ENCODE results near the gene SORBS2.

DNA sequence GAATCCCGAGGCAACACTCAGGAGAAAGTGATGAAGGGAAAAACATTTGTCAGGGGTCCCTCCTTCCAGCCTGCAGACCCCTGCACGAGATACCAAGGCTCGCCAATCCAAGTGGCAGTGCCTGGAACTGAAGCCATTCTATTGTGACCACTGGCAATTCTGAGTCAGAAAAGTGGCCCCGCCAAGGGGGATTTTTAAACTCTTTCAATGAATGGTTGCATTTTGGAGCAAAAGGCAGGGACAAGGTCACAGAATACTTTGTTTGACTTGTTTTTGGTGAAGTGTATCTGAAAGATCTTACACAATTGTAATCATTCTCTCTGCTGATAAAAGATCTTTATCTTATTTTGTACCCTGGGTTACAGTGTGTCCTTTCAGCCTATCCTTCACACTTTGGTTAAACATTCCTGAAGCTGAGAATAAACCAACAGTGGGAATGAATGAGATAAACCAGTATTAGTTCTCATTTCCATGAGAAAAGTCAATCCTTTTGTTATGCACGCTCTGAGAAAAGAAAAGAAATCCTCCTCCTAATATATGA is 160.8 kb downstream of the SORBS2 start:
- TF ChIP-seq NFE2L2 (conservative IDR thresholded peaks at IDR 0.05; ENCODE audit: low read length) (no peak), CTCF (IDR thresholded peaks at IDR 0.05) (no peak), RAD21 (conservative IDR thresholded peaks at IDR 0.05 in 1 of 2, IDR thresholded peaks at IDR 0.05 in 1 of 2) (no peak), ZFP36 (IDR thresholded peaks at IDR 0.05; ENCODE audit: borderline replicate concordance, partially characterized antibody) (no peak), CEBPB (IDR thresholded peaks at IDR 0.05) (no peak), CHD2 (IDR thresholded peaks at IDR 0.05; ENCODE audit: low read length, partially characterized antibody) (no peak), GATA3 (IDR thresholded peaks at IDR 0.05; ENCODE audit: borderline replicate concordance) (no peak), HOXB5 (CRISPR knock-in tag; IDR thresholded peaks at IDR 0.05) (no peak), JUN (IDR thresholded peaks at IDR 0.05) (no peak)
- TF ChIP-seq, protein P1, sequence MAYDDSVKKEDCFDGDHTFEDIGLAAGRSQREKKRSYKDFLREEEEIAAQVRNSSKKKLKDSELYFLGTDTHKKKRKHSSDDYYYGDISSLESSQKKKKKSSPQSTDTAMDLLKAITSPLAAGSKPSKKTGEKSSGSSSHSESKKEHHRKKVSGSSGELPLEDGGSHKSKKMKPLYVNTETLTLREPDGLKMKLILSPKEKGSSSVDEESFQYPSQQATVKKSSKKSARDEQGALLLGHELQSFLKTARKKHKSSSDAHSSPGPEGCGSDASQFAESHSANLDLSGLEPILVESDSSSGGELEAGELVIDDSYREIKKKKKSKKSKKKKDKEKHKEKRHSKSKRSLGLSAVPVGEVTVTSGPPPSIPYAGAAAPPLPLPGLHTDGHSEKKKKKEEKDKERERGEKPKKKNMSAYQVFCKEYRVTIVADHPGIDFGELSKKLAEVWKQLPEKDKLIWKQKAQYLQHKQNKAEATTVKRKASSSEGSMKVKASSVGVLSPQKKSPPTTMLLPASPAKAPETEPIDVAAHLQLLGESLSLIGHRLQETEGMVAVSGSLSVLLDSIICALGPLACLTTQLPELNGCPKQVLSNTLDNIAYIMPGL (CRISPR knock-in tag; IDR thresholded peaks at IDR 0.05; ENCODE audit: borderline replicate concordance): no peak
